Right lobe of liver (tissue), 6 donors: ENCODE data around the gene CTSC. TPM values are rescaled to one million over a fixed set of nuclear protein-coding genes. Genes with fewer than 3 reads are reported as not detected.

Source experiments
- ATAC-seq, 4 donors: fragments of 200-7000 bp; cut with Tn5 transposase; one replicate each; pipeline ENCODE4 v1.9.1; 2020; ENCODE audit warnings: mild to moderate bottlenecking in 4 of 4, moderate library complexity in 4 of 4
- DNase-seq, 3 donors: peaks; one replicate each; pipeline ENCODE4 v3.0.0-alpha.2; 2020
- H3K27ac ChIP-seq, 3 donors: fragments of 200-600 bp; one replicate each; pipeline ENCODE4 v1.8.0; 2022
- H3K27me3 ChIP-seq, 2 donors: fragments of 200-600 bp; one replicate each; pipeline ENCODE4 v1.8.0; 2022
- H3K36me3 ChIP-seq, 4 donors: fragments of 200-600 bp; sonication (generic) in 1 of 4; one replicate each; pipeline versions ENCODE4 v1.5.1 to v1.8.0; 2017 to 2022; ENCODE audit warnings: control low read depth in 1 of 4
- H3K4me1 ChIP-seq, 4 donors: fragments of 200-600 bp; sonication (generic) in 1 of 4; one replicate each; pipeline versions ENCODE4 v1.5.1 to v1.8.0; 2017 to 2022; ENCODE audit warnings: control low read depth in 1 of 4
- H3K4me3 ChIP-seq, 3 donors: fragments of 200-600 bp; one replicate each; pipeline ENCODE4 v1.8.0; 2022
- H3K9me3 ChIP-seq, 4 donors: fragments of 200-600 bp; sonication (generic) in 1 of 4; one replicate each; pipeline versions ENCODE4 v1.5.1 to v1.8.0; 2017 to 2022; ENCODE audit warnings: control low read depth in 1 of 4
- POLR2A ChIP-seq: fragments of 450-650 bp; IDR thresholded peaks from one replicate; pipeline ENCODE4 v1.6.1; 2017; ENCODE audit warnings: antibody characterized with exemption, mild to moderate bottlenecking
- WGBS: methylation state at CpG from one replicate; pipeline ENCODE4 v1.1.6; 2018; ENCODE audit warnings: low coverage, low lambda C conversion rate; ENCODE audit not compliant: insufficient coverage; ENCODE audit errors: missing lambda C conversion rate; 5-methylcytosine and 5-hydroxymethylcytosine counted together
- intact Hi-C, 2 donors: fragments of 100-400 bp; cut with DNase I; formaldehyde crosslinking; loops; one replicate each; pipeline versions ENCODE4 v1.11.2 to v1.14.1; 2022
- total RNA-seq, 6 experiments: library from RNA; depleted of rRNA in 2 of 6; stranded (reverse); fragments of >200 nt in 2 of 6; fragmentation: NEBNext Ultra II Directional in 3 of 6; extraction: Animal tissue kit (Norgen Biotek cat#: 25700) in 3 of 6; gene quantifications; one replicate each; pipeline versions ENCODE4 v1.1.0 to v1.2.4, GENCODE V29; 2016 to 2023
- TF ChIP-seq, protein P1 (sequence below), 4 donors: fragments of 200-600 bp in 3 of 4; fragments of 450-650 bp in 1 of 4; IDR thresholded peaks; one replicate each; pipeline versions ENCODE4 v1.5.1 to v1.8.0; 2016 to 2022; ENCODE audit warnings: antibody characterized with exemption in 4 of 4, mild to moderate bottlenecking in 2 of 4
- donor health status: DM: no; HTN: yes; CAD: no.
- donor health status: DM: no; HTN: no; CAD: no.
- donor health status: DM: no; HTN: no; CAD: no.
- donor health status: DM: no; HTN: yes; CAD: no.
- donor health status: DM: no; HTN: yes; CAD: no.

The CTSC gene
- total RNA-seq, 6 experiments from 2014 or later, result 20.1 to 68.0 (median 42.8) TPM

DNA sequence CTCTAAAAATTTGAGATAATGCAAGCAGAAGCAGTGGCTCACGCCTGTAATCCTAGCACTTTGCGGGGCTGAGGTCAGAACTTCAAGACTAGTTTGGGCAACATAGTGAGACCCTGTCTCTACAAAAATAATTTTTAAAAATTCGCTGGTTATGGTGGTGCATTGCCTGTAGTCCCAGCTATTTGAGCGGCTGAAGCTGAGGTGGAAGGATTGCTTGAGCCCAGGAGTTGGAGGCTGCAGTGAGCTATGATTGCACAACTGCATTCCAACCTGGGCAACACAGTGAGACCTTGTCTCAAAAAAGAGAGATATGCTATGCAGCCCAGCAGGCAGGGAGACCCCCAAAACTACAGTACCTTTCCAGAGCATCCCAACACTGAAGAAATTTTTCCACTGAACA, 2.3 kb downstream of the CTSC start:
- ATAC-seq (no peak), DNase-seq (no peak)
- TF ChIP-seq, protein P1, sequence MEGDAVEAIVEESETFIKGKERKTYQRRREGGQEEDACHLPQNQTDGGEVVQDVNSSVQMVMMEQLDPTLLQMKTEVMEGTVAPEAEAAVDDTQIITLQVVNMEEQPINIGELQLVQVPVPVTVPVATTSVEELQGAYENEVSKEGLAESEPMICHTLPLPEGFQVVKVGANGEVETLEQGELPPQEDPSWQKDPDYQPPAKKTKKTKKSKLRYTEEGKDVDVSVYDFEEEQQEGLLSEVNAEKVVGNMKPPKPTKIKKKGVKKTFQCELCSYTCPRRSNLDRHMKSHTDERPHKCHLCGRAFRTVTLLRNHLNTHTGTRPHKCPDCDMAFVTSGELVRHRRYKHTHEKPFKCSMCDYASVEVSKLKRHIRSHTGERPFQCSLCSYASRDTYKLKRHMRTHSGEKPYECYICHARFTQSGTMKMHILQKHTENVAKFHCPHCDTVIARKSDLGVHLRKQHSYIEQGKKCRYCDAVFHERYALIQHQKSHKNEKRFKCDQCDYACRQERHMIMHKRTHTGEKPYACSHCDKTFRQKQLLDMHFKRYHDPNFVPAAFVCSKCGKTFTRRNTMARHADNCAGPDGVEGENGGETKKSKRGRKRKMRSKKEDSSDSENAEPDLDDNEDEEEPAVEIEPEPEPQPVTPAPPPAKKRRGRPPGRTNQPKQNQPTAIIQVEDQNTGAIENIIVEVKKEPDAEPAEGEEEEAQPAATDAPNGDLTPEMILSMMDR (IDR thresholded peaks at IDR 0.05), result no peak
- TF ChIP-seq POLR2A, result no peak
- no peaks in the 10 kb centered on the region for H3K4me1 ChIP-seq
- intact Hi-C loops, result no loop called here
- no peaks in the 10 kb centered on the region for H3K27me3 ChIP-seq
- 50% methylated on average over 4 of the region's 4 CpGs for WGBS
- peak overlapping the region in 2 of 3 donors; percentile 4 to 12 for H3K4me3 ChIP-seq
- H3K27ac ChIP-seq, result no peak overlapping the region
- no peaks in the 10 kb centered on the region for H3K9me3 ChIP-seq
- H3K36me3 ChIP-seq, result peaks cover 0 to 23% (median 2%) of the 10 kb centered on the region in 4 donors

DNA sequence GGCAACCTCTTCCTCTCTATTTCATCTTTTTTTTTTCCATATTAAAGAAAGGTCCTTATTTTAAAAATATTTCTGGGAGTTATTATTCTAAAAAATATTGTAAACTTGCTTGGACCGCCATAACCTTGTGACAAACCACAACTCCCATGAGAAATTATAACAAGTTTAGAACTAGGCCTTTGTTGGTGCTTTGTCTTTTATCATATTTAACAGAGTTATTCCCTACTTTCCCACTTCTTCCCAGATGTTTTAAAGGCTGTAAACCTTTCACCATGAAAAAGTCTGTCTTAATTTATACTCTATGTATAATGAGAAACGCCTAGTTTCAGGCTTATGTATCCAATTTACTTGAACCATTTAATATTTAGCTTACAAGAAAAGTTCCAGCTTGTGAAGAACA, 3.7 kb downstream of the CTSC start:
- no peak overlapping the region for H3K4me3 ChIP-seq
- H3K36me3 ChIP-seq, result peaks cover 0 to 23% (median 2%) of the 10 kb centered on the region in 4 donors
- 91% methylated on average over 2 of the region's 2 CpGs for WGBS
- H3K9me3 ChIP-seq, result no peaks in the 10 kb centered on the region
- ATAC-seq, result no peak
- no peak overlapping the region for H3K27ac ChIP-seq
- TF ChIP-seq POLR2A, result no peak
- TF ChIP-seq, protein P1 (IDR thresholded peaks at IDR 0.05), result no peak
- intact Hi-C loops, result no loop called here
- no peaks in the 10 kb centered on the region for H3K4me1 ChIP-seq
- no peak for DNase-seq
- H3K27me3 ChIP-seq, result no peaks in the 10 kb centered on the region

DNA sequence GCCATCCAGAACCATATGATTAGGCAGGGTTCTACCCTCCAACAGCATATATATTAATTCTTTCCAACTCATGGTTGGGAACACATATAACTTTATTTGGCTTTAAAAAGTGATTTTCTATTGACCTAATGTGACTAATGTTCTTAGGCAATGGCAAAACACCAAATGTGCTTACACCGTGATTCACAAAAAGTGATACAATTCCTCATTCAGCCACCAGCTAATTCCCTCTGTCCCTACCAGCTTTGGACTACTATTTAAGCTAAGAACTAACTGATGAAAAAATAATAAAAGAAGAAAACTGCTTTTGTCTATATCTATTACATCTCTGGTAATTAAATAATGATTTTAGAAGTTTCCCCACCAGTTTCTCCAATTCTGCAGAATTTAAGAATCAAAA, 4.7 kb downstream of the CTSC start:
- H3K27me3 ChIP-seq, result no peaks in the 10 kb centered on the region
- no peaks in the 10 kb centered on the region for H3K4me1 ChIP-seq
- no peak overlapping the region for H3K4me3 ChIP-seq
- no peak overlapping the region for H3K27ac ChIP-seq
- ATAC-seq, result no peak
- peaks cover 0 to 23% (median 2%) of the 10 kb centered on the region in 4 donors for H3K36me3 ChIP-seq
- intact Hi-C loops, result no loop called here
- TF ChIP-seq, protein P1 (IDR thresholded peaks at IDR 0.05), result no peak
- TF ChIP-seq POLR2A, result no peak
- 85% methylated on average over 1 of the region's 1 CpG for whole genome bisulfite sequencing
- H3K9me3 ChIP-seq, result no peaks in the 10 kb centered on the region
- DNase-seq, result no peak

DNA sequence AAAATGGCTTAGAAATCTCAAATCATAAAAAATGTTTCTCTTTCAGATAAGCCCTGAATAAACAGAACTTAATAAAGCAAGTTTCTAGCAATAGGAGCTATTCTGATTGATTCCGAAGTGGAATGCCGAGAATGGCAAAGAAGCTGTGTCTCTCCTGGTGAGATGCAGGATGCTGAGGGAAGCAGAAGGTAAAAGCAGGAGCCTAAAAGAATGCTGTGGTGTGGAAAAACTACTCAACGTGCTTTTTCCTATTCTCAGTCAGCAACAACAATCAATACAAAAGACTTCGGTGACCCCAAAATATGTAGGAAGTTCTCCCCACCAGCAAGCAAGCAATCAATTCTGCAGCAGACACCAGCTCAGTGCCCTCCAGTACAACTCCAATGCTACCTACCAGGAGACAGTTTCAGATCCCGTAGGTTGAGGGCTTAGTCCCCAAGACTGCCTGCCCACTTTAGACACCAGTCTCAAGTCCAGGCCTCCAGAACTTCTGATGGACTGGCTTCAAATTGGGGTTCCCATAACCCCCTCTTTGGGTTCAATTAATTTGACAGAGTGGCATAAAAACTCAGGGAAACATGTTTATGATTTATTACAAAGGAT, 6.6 kb downstream of the CTSC start:
- no peak overlapping the region for H3K27ac ChIP-seq
- TF ChIP-seq, protein P1 (IDR thresholded peaks at IDR 0.05), result no peak
- no peak for TF ChIP-seq POLR2A
- H3K4me1 ChIP-seq, result no peaks in the 10 kb centered on the region
- H3K4me3 ChIP-seq, result no peak overlapping the region
- WGBS, result 90% methylated on average over 3 of the region's 5 CpGs
- DNase-seq, result no peak
- ATAC-seq, result no peak
- no peaks in the 10 kb centered on the region for H3K9me3 ChIP-seq
- H3K36me3 ChIP-seq, result peaks cover 0 to 23% (median 2%) of the 10 kb centered on the region in 4 donors
- intact Hi-C loops, result no loop called here
- no peaks in the 10 kb centered on the region for H3K27me3 ChIP-seq
